MCF 10A (cell line): ENCODE results near the gene DDX39A. TPM values are rescaled to one million over a fixed set of nuclear protein-coding genes. Genes with fewer than 3 reads are reported as not detected.
A peak's percentile ranks its signal among the peaks of the same experiment; 100 is the strongest.

Source experiments
- BruUV-seq: library from RNA; stranded (reverse); fragments of 400-500 nt; replicated peaks from 2 replicates; lab custom pipeline; 2021; lab: Mats Ljungman, UMichigan
- CTCF ChIA-PET: fragments of 300-600 bp; sonication (Branson Sonifier 250); formaldehyde crosslinking; extraction: SDS; loops from one replicate; lab custom pipeline; 2021; ENCODE audit warnings: antibody characterized with exemption, inconsistent platforms; lab: Yijun Ruan, JAX
- POLR2A ChIA-PET: fragments of 300-600, 350-650 bp; sonication (Branson Sonifier 250); formaldehyde crosslinking; extraction: SDS; loops from one replicate; lab custom pipeline; 2020; ENCODE audit warnings: antibody characterized with exemption, inconsistent platforms; lab: Yijun Ruan, JAX
- DNase-seq: peaks from one replicate; pipeline ENCODE4 v3.0.0-alpha.2; 2018; ENCODE audit not compliant: unreplicated experiment
- H3K27ac Mint-ChIP-seq: one replicate; pipeline ENCODE4 v1.8.0; 2022; ENCODE audit warnings: mild to moderate bottlenecking, low read depth, mixed read lengths; ENCODE audit not compliant: unreplicated experiment
- H3K27me3 Mint-ChIP-seq: one replicate; pipeline ENCODE4 v1.8.0; 2022; ENCODE audit warnings: mixed read lengths; ENCODE audit not compliant: insufficient read depth, unreplicated experiment
- H3K36me3 Mint-ChIP-seq: one replicate; pipeline ENCODE4 v1.8.0; 2022; ENCODE audit warnings: mild to moderate bottlenecking, moderate library complexity, mixed read lengths; ENCODE audit not compliant: insufficient read depth, unreplicated experiment
- H3K4me1 Mint-ChIP-seq: one replicate; pipeline ENCODE4 v1.8.0; 2022; ENCODE audit warnings: mixed read lengths; ENCODE audit not compliant: insufficient read depth, unreplicated experiment
- H3K4me3 Mint-ChIP-seq: one replicate; pipeline ENCODE4 v1.8.0; 2022; ENCODE audit warnings: mild to moderate bottlenecking, moderate library complexity, mixed read lengths; ENCODE audit not compliant: unreplicated experiment
- H3K9me3 Mint-ChIP-seq: one replicate; pipeline ENCODE4 v1.8.0; 2022; ENCODE audit warnings: mixed read lengths; ENCODE audit not compliant: unreplicated experiment
- intact Hi-C: fragments of 100-400 bp; cut with micrococcal nuclease; formaldehyde crosslinking; loops from 2 replicates; pipeline ENCODE4 v1.14.1; 2022
- total RNA-seq: library from RNA; stranded (reverse); gene quantifications from 2 replicates; pipeline ENCODE4 v1.2.3, GENCODE V29; 2022
- TF ChIP-seq, protein P1 (sequence below): fragments of 200-600 bp; IDR thresholded peaks from one replicate; pipeline ENCODE4 v1.8.0; 2022; ENCODE audit warnings: antibody characterized with exemption, mild to moderate bottlenecking; ENCODE audit not compliant: unreplicated experiment

Gene DDX39A
- total RNA-seq, 1 experiment from 2014 or later, result 65.4 TPM

DNA sequence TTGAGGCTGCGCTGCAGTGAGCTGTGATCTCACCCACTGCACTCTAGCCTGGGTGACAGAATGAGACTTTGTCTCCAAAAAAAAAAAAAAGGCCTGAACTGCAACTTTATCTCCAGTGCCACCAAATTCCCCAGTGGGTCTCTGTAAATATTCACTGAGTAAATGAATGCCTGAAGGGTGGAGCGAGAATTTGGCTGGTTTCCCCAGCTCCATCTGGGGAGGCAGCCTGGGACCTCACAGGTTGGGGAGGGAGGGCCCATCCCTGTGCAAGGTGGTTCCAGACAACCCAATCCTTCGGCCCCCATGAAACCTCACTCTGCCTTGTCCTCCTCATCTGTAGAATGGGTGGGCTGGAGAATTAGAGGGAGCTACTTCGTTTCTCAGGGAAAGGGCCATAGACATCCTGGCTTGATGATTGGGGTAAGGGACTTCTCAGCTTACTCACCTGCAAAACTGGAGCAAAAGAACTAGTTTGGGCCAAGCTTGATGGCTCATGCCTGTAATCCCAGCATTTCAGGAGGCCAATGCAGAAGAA, 9.8 kb upstream of the DDX39A start:
- peaks cover 9% of the 10 kb centered on the region for H3K4me1 Mint-ChIP-seq

DNA sequence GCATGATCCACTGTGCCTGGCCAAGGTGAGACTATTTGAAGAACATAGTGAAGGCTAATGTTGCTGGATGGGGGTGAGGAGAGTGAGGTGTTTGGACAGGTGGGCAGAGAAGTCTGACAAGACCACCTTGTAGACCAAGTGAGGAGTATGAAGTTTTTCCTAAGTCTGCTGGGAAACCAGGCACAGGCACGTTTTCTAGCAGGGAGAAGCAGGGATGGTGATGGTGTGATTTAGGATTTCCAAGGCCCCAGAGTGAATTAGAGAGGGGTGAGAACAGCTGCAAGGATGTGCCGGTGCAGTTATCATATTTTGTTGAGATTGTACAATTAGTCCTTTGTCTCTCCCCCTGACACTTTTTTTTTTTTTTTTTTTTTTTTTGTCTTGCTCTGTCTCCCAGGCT, 8.3 kb upstream of the DDX39A start:
- Mint-ChIP-seq H3K4me3 (no peak overlapping the region), H3K9me3 (no peaks in the 10 kb centered on the region), H3K36me3 (peaks cover 7% of the 10 kb centered on the region), H3K4me1 (peaks cover 7% of the 10 kb centered on the region), H3K27ac (no peak overlapping the region), H3K27me3 (no peaks in the 10 kb centered on the region)
- BruUV-seq, result no TSS peak
- POLR2A ChIA-PET, result interaction anchor here (0.9 kb wide), 1 partner anchor 10 kb away, joined by 4 read pairs; no protein-coding TSS in a partner anchor
- CTCF ChIA-PET, result interaction anchor here (1.0 kb wide), 1 partner anchor 14 kb away, joined by 3 read pairs; no protein-coding TSS in a partner anchor
- TF ChIP-seq, protein P1, sequence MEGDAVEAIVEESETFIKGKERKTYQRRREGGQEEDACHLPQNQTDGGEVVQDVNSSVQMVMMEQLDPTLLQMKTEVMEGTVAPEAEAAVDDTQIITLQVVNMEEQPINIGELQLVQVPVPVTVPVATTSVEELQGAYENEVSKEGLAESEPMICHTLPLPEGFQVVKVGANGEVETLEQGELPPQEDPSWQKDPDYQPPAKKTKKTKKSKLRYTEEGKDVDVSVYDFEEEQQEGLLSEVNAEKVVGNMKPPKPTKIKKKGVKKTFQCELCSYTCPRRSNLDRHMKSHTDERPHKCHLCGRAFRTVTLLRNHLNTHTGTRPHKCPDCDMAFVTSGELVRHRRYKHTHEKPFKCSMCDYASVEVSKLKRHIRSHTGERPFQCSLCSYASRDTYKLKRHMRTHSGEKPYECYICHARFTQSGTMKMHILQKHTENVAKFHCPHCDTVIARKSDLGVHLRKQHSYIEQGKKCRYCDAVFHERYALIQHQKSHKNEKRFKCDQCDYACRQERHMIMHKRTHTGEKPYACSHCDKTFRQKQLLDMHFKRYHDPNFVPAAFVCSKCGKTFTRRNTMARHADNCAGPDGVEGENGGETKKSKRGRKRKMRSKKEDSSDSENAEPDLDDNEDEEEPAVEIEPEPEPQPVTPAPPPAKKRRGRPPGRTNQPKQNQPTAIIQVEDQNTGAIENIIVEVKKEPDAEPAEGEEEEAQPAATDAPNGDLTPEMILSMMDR, result no peak
- intact Hi-C loops, result no loop called here
- DNase-seq, result no peak

More for the DNA sequence above, 9.8 kb upstream of the DDX39A start:
- Mint-ChIP-seq H3K36me3 (peaks cover 7% of the 10 kb centered on the region), H3K4me3 (no peak overlapping the region), H3K9me3 (no peaks in the 10 kb centered on the region), H3K27ac (no peak overlapping the region), H3K27me3 (no peaks in the 10 kb centered on the region)
- TF ChIP-seq, protein P1, result no peak
- no peak for DNase-seq
- CTCF ChIA-PET, result interaction anchor here (0.7 to 1.5 kb wide), 2 partner anchors 35 to 80 kb away, joined by 4 to 9 read pairs; no protein-coding TSS in a partner anchor
- no TSS peak for BruUV-seq
- intact Hi-C loops, result no loop called here
- POLR2A ChIA-PET, result interaction anchor here (1.1 to 1.4 kb wide), 3 partner anchors 9 to 66 kb away, joined by 3 to 4 read pairs (median 4); no protein-coding TSS in a partner anchor

DNA sequence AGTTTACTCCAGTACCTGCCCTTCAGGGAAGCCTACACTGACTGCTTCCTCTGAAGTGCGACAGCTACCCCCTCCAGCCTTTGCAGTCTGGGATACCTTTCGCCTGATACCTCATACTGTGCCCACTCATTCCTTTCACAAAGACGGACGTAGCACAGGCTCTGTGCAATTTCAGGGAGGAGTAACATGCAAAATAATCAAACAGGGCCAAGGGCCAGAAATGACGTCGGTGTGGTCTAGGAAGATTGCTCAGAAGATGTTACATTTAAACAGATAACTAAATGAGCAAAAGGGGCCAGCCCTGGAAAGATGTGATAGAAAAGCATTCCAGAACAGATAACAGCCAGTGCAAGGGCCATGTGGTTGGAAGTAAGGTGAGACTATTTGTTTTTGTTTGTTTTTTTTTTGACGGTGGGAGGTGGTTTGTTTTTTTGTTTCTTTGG, 6.6 kb upstream of the DDX39A start:
- TF ChIP-seq, protein P1, result no peak
- DNase-seq, result no peak
- Mint-ChIP-seq H3K27me3 (no peaks in the 10 kb centered on the region), H3K27ac (no peak overlapping the region), H3K36me3 (peaks cover 7% of the 10 kb centered on the region), H3K4me3 (no peak overlapping the region), H3K9me3 (no peaks in the 10 kb centered on the region), H3K4me1 (peaks cover 5% of the 10 kb centered on the region)
- ChIA-PET POLR2A (interaction anchor here (0.6 kb wide), 1 partner anchor 9 kb away, joined by 3 read pairs; no protein-coding TSS in a partner anchor), CTCF (interaction anchor here (0.6 to 1.0 kb wide), 2 partner anchors 59 to 130 kb away, joined by 3 read pairs; no protein-coding TSS in a partner anchor)
- intact Hi-C loops, result no loop called here
- no TSS peak for BruUV-seq

DNA sequence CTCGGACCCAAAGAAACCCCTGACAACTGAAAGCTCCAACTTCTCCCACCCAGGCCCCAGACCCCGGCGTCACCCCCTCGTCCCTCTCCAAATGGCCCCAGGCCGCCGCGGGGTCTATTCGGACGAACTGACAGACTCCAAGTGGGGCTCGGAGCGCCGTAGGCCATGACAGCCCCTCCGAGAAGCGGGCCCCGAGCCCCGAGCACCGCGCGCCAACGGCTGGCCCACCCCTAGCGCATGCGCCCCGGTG, 360 bp downstream of the DDX39A start:
- CTCF ChIA-PET, result no interaction called here

More for the DNA sequence above, 360 bp downstream of the DDX39A start:
- no peak for DNase-seq
- TF ChIP-seq, protein P1, result no peak
- Mint-ChIP-seq H3K4me1 (peaks cover 23% of the 10 kb centered on the region), H3K9me3 (no peaks in the 10 kb centered on the region), H3K27ac (peak overlapping the region; percentile 88), H3K36me3 (peaks cover 29% of the 10 kb centered on the region), H3K27me3 (no peaks in the 10 kb centered on the region), H3K4me3 (peak overlapping the region; percentile 79)
- no TSS peak for BruUV-seq
- POLR2A ChIA-PET, result interaction anchor here (0.6 to 3.1 kb wide), 13 partner anchors 13 to 282 kb away, joined by 3 to 22 read pairs (median 4); partner anchors contain the start of genes ADGRE5, ASF1B, DNAJB1 and GIPC1
- intact Hi-C loops, result loop anchor here (2.0 to 5.0 kb wide), 2 partner anchors 36 to 282 kb away; partner anchors contain the start of genes ADGRE5 and ASF1B
